Heart left ventricle (tissue), 13 donors: ENCODE results near the gene SRF.

ENCODE experiments used
- CTCF ChIP-seq, 12 donors: fragments of 200-600 bp; sonication (generic) in 4 of 12; IDR thresholded peaks; one replicate each; pipeline versions ENCODE4 v1.5.0 to v1.8.0; 2018 to 2022; ENCODE audit warnings: antibody characterized with exemption in 12 of 12, mild to moderate bottlenecking in 5 of 12
- POLR2A ChIP-seq, 2 donors: fragments of 450-650 bp; IDR thresholded peaks; one replicate each; pipeline ENCODE4 v1.6.1; 2017; ENCODE audit warnings: antibody characterized with exemption in 2 of 2, mild to moderate bottlenecking in 2 of 2, moderate library complexity in 2 of 2
- donor health status: ischemic (EF 13 %, LVEDD 7.1; RV severe dilation, severe dysfunction).
- donor health status: DM: no; HTN: yes; CAD: no.
- donor health status: DM: no; HTN: no; CAD: no.
- donor health status: ischemic (EF 25% LVEDD 6.9; RV normal size, moderate dysfunction).
- donor health status: ischemic (EF 25% LVEDD 5.7; RV mildly dilated, moderate dysfunction).
- donor health status: ischemic (EF 35%, LVEDD 5.7; RV mildly dilated, moderate dysfunction).
- donor health status: nonischemic (EF 11% LVEDD 7.7; RV severe dilation, severe dysfunction).
- donor health status: DM: yes; HTN: yes; CAD: no.
- donor health status: PGD.
- donor health status: ischemic (EF 29% LVEDD 5.4; RV normal size, mild dysfunction).
- donor health status: nonischemic (EF 23%, LVEDD 6.1; RV moderate dilation, normal function).

DNA sequence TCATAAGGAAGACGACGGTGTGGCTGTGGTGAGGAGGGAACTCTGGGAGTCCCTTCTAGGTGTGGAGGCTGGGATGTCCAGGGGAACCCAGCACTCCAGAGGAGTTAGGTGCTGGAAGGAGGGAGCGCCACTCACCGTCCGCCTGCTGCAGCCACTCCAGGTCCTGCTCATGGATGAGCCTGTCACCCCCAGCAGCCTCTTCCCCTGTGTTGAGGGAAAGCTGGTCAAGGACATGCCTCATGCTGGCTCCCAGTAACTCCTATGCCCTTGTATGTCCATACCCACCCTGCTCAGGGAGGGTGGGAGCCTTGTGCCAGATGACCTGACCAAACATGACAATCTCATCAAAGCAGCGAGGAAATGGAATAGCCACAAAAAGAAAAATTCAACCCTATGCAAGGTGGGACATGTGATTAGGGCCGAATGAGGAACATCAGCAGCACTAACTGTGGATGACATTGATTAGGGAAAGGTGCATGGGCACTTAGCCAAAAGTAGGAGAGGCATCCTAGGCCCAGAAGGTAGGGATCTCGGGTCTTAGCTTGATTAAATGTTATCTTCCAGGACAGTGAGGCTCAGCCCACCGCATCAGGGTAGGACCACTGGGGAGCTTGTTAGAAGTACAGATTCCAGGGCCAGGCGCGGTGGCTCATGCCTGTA is 55.3 kb downstream of the SRF start:
- no peak for TF ChIP-seq CTCF (IDR thresholded peaks at IDR 0.05)
- no peak for TF ChIP-seq POLR2A (IDR thresholded peaks at IDR 0.05)
